Measurements from ENCODE around the gene COBLL1.
A peak's percentile ranks its signal among the peaks of the same experiment; 100 is the strongest.

Gene COBLL1

DNA sequence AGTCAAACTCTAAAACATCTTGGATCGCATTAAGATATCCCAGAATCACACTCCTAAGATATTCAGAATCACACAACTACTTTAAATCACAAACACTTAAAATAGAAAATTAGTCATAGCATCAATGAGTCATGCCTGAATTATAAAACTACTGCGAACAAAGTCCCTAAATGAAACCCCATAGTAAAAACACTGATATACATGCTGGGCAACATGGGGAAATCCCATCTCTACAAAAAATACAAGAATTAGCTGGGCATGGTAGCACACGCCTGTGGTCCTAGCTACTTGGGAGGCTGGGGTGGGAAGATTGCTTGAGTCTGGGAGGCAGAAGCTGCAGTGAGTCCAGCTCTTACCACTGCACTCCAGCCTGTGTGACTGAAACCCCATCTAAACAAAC lies 101.7 kb downstream of the COBLL1 start:
- no peak overlapping the region for H3K4me3 ChIP-seq (ENCODE audit: low read length)
- no peak for TF ChIP-seq CTCF (IDR thresholded peaks at IDR 0.05; ENCODE audit: insufficient read depth, low read depth, low read length, missing control alignments)
- DNase-seq (ENCODE audit: low read depth), result peak; percentile 71

GRCh38 chr2:164737612-164738081 lies 104.0 kb downstream of the COBLL1 start:
- TF ChIP-seq CTCF (IDR thresholded peaks at IDR 0.05; ENCODE audit: insufficient read depth, low read depth, low read length, missing control alignments), result peak; percentile 67
- H3K4me3 ChIP-seq (ENCODE audit: low read length), result no peak overlapping the region
- DNase-seq (ENCODE audit: low read depth), result peak; percentile 79

DNA sequence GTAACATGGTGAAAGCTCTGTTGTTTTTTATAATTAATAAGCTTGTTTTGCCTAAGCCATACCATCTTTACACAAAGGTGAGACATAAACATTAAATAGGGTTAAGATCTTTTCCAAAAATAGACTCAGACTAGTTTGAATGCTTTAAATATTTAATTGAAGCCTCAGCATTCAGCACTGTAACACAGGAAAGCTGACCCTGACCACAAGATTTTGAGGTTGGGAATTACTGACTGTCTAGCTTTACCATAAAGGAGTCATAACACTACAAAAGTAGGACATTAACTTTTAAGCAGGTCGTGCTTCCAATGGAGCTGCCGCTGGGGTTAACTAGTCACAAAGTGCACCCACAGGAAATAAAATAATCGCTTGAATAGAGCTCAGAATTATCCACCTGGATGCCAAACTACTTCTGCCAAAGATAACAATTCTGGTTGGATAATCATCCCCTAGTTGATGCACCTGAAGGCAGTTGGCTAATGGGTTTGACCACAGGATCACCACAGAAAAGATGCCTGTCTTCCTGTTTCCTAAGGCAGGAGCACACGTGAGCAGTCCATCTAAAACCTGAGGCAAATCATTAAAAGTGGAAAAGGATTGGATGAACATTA lies 106.2 kb downstream of the COBLL1 start:
- peak; percentile 38 for DNase-seq (ENCODE audit: low read depth)
- TF ChIP-seq CTCF (IDR thresholded peaks at IDR 0.05; ENCODE audit: insufficient read depth, low read depth, low read length, missing control alignments), result no peak
- H3K4me3 ChIP-seq (ENCODE audit: low read length), result no peak overlapping the region

DNA sequence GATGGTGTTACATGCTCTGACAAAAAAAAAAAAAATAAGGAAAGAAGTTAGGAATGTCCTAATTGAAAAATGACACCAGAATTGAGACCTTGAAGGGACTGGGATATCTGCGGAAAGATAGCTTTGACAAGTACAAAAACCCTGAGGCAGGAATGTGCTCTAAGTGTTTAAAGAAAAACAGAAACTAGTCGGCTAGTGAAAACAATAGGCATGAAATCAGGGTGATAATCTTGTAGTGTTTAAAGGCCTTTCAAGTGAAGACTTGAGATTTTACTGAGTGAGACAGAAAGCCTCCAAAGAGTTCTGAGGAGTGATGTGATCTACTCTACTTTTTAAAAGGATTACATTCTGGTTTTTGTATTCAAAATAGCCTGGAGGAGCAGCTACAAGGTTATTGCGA lies 107.4 kb downstream of the COBLL1 start:
- no peak for DNase-seq (ENCODE audit: low read depth)
- no peak overlapping the region for H3K4me3 ChIP-seq (ENCODE audit: low read length)
- no peak for TF ChIP-seq CTCF (IDR thresholded peaks at IDR 0.05; ENCODE audit: insufficient read depth, low read depth, low read length, missing control alignments)

DNA sequence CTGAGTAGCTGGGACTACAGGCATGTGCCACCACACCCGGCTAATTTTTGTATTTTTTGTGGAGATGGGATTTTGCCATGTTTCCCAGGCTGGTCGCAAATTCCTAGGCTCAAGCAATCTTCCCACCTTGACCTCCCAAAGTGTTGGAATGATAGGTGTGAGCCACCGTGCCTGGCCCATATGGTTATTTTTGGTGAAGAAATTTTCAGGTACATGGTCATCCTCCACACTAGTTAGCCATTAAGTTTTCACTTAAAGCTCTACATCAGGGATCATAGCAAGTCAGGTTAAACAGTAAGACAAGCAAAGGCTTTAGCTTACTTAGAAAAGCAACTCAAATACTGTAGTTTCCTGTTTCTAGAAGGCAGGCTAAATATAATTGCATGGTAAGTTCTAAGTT lies 116.1 kb downstream of the COBLL1 start:
- TF ChIP-seq CTCF (IDR thresholded peaks at IDR 0.05; ENCODE audit: insufficient read depth, low read depth, low read length, missing control alignments), result no peak
- DNase-seq (ENCODE audit: low read depth), result no peak
- H3K4me3 ChIP-seq (ENCODE audit: low read length), result no peak overlapping the region

DNA sequence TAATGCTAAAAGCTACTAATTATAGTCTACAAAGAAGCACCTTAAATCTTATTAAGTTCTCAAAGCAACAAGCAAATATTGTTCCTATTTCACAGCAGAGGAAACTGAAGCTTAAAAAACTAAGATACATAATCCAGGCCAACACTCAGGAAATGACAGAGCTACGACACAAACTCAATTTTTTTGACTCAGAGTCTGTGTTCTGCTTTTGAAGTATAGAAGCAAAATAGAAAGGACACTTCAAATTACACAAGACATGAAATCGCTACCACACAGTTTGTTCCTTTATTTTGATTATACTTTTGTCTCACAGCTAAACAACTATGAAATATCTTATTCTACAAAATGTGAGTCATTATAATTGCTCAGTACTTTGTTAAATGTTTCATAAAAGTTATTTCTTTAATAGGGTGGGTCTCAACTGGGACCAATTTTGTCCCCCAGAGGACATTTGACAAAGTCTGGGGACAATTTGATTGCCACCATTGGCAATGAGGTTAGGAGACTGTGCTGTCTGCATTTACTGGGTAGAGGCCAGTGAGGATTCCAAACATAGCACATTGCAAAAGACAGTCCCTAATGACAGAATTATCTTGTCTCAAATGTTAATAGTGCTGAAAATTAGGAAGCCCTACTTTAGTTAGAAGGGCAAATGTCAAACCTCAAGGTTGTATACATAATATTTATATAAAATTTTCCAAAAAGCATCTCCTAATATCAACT lies 118.8 kb downstream of the COBLL1 start:
- peak; percentile 6 for DNase-seq (ENCODE audit: low read depth)
- H3K4me3 ChIP-seq (ENCODE audit: low read length), result no peak overlapping the region
- no peak for TF ChIP-seq CTCF (IDR thresholded peaks at IDR 0.05; ENCODE audit: insufficient read depth, low read depth, low read length, missing control alignments)

Measured in epithelial cell of esophagus (primary cell).